H1 (cell line): ENCODE data around the gene TAS1R1. TPM values are rescaled to one million over a fixed set of nuclear protein-coding genes. Genes with fewer than 3 reads are reported as not detected.

Experiments used
- CTCF ChIA-PET: fragments of 300-600 bp; sonication (Branson Sonifier 250); formaldehyde crosslinking; loops from one replicate; lab custom pipeline; 2021; ENCODE audit not compliant: partially characterized antibody; lab: Charles Lee
- POLR2A ChIA-PET: fragments of 300-600 bp; sonication (Branson Sonifier 250); formaldehyde crosslinking; loops from one replicate; lab custom pipeline; 2021; ENCODE audit warnings: inconsistent platforms; ENCODE audit not compliant: partially characterized antibody; lab: Charles Lee
- DNase-seq, 2 experiments: peaks; one replicate each; pipeline versions ENCODE4 v3.0.0 to v3.0.0-alpha.2; 2010 to 2022; ENCODE audit warnings: low spot score in 2 of 2, low read depth in 1 of 2, mixed read lengths in 1 of 2
- FAIRE-seq: peaks from 2 replicates; lab custom pipeline; 2011; peaks lifted over from hg19 to GRCh38; lab: Jason Lieb, UNC
- H2AFZ ChIP-seq: 2 replicates; pipeline ENCODE4 v1.8.1; 2012; ENCODE audit warnings: low read length, inconsistent platforms
- H2AK5ac ChIP-seq: 2 replicates; pipeline ENCODE4 v1.6.1; 2013; ENCODE audit warnings: low read depth, low read length
- H2BK120ac ChIP-seq: replicated peaks from 2 replicates; pipeline ENCODE3; 2013; ENCODE audit warnings: low read depth, low read length, inconsistent platforms
- H2BK12ac ChIP-seq: 2 replicates; pipeline ENCODE4 v1.6.1; 2013; ENCODE audit warnings: low read depth, low read length
- H2BK15ac ChIP-seq: 2 replicates; pipeline ENCODE4 v1.6.1; 2013; ENCODE audit warnings: low read length
- H2BK20ac ChIP-seq: 2 replicates; pipeline ENCODE4 v1.6.1; 2013; ENCODE audit warnings: low read length
- H2BK5ac ChIP-seq: 2 replicates; pipeline ENCODE4 v1.6.1; 2013; ENCODE audit warnings: low read depth, low read length
- H3K14ac ChIP-seq: 2 replicates; pipeline ENCODE4 v1.6.1; 2013; ENCODE audit warnings: inconsistent platforms; ENCODE audit not compliant: insufficient read length
- H3K18ac ChIP-seq: 2 replicates; pipeline ENCODE4 v1.6.1; 2013; ENCODE audit warnings: low read length; ENCODE audit errors: extremely low read depth
- H3K23ac ChIP-seq: 2 replicates; pipeline ENCODE4 v1.6.1; 2013; ENCODE audit warnings: inconsistent platforms; ENCODE audit not compliant: insufficient read length
- H3K23me2 ChIP-seq: 2 replicates; pipeline ENCODE4 v1.6.1; 2013; ENCODE audit warnings: low read depth, low read length
- H3K27ac ChIP-seq: 2 replicates; pipeline ENCODE4 v1.6.1; 2011; ENCODE audit warnings: low read depth, low read length, inconsistent platforms
- H3K27me3 ChIP-seq, 4 experiments: replicated peaks in 1 of 4; 1 replicate in 1 of 4; 2 replicates in 3 of 4; pipeline versions ENCODE4 v1.6.1 to v1.8.1; 2011 to 2013; ENCODE audit warnings: low read length in 3 of 4, mild to moderate bottlenecking in 3 of 4, inconsistent platforms in 2 of 4, mixed read lengths in 2 of 4, moderate library complexity in 1 of 4; ENCODE audit not compliant: control insufficient read depth in 3 of 4, insufficient read depth in 3 of 4; ENCODE audit errors: extremely low read depth in 1 of 4
- H3K36me3 ChIP-seq, 4 experiments: 2 replicates each; pipeline versions ENCODE4 v1.6.1 to v1.8.1; 2011 to 2013; ENCODE audit warnings: mild to moderate bottlenecking in 4 of 4, low read length in 3 of 4, moderate library complexity in 2 of 4, control low read depth in 1 of 4, inconsistent platforms in 1 of 4; ENCODE audit not compliant: insufficient read depth in 4 of 4, control insufficient read depth in 2 of 4
- H3K4ac ChIP-seq: replicated peaks from 2 replicates; pipeline ENCODE3; 2013; ENCODE audit warnings: low read length, low read depth, mixed read lengths, inconsistent platforms; ENCODE audit not compliant: insufficient read length
- H3K4me1 ChIP-seq, 4 experiments: replicated peaks in 1 of 4; 1 replicate in 1 of 4; 2 replicates in 3 of 4; pipeline versions ENCODE4 v1.6.1 to v1.8.1; 2011 to 2013; ENCODE audit warnings: low read length in 3 of 4, inconsistent platforms in 2 of 4, mixed read lengths in 1 of 4; ENCODE audit not compliant: insufficient read depth in 4 of 4, control insufficient read depth in 3 of 4
- H3K4me2 ChIP-seq, 2 experiments: 2 replicates each; pipeline versions ENCODE4 v1.6.1 to v1.8.1; 2011 to 2013; ENCODE audit warnings: low read depth in 2 of 2, low read length in 2 of 2, control low read depth in 1 of 2, inconsistent platforms in 1 of 2, mild to moderate bottlenecking in 1 of 2; ENCODE audit not compliant: insufficient read depth in 1 of 2
- H3K4me3 ChIP-seq, 4 experiments: fragments of 200-600, 300-600 bp in 1 of 4; sonication (generic), shearing (Covaris generic), sonication (Bioruptor Twin) in 1 of 4; 2 replicates each; pipeline versions ENCODE4 v1.5.1 to v1.8.1; 2011 to 2016; ENCODE audit warnings: low read length in 4 of 4, low read depth in 3 of 4, control low read depth in 2 of 4, inconsistent platforms in 2 of 4, mild to moderate bottlenecking in 2 of 4, mixed read lengths in 1 of 4, moderate library complexity in 1 of 4; ENCODE audit not compliant: insufficient read depth in 2 of 4; ENCODE audit errors: extremely low read depth in 1 of 4
- H3K56ac ChIP-seq: replicated peaks from 2 replicates; pipeline ENCODE3; 2013; ENCODE audit warnings: low read depth, mild to moderate bottlenecking, mixed read lengths, low read length, inconsistent platforms; ENCODE audit not compliant: insufficient read length
- H3K79me1 ChIP-seq: 2 replicates; pipeline ENCODE4 v1.6.1; 2013; ENCODE audit warnings: low read depth, low read length, control low read depth
- H3K79me2 ChIP-seq, 2 experiments: 2 replicates each; pipeline versions ENCODE4 v1.6.1 to v1.8.1; 2012 to 2013; ENCODE audit warnings: low read length in 2 of 2, mild to moderate bottlenecking in 2 of 2, inconsistent platforms in 1 of 2; ENCODE audit not compliant: insufficient read depth in 2 of 2, control insufficient read depth in 1 of 2
- H3K9ac ChIP-seq, 4 experiments: replicated peaks in 1 of 4; 1 replicate in 1 of 4; 2 replicates in 3 of 4; pipeline versions ENCODE4 v1.6.1 to v1.8.1; 2011 to 2013; ENCODE audit warnings: low read depth in 3 of 4, low read length in 3 of 4, control low read depth in 2 of 4, mild to moderate bottlenecking in 2 of 4, moderate library complexity in 2 of 4, inconsistent platforms in 1 of 4; ENCODE audit errors: extremely low read depth in 1 of 4
- H3K9me3 ChIP-seq, 2 experiments: 2 replicates each; pipeline versions ENCODE4 v1.6.1 to v1.8.1; 2012 to 2013; ENCODE audit warnings: mild to moderate bottlenecking in 2 of 2, moderate library complexity in 2 of 2, control low read depth in 1 of 2, inconsistent platforms in 1 of 2, low read depth in 1 of 2, low read length in 1 of 2, mixed read lengths in 1 of 2; ENCODE audit not compliant: insufficient read depth in 2 of 2
- H4K20me1 ChIP-seq, 2 experiments: replicated peaks in 1 of 2; 2 replicates each; pipeline versions ENCODE3 to v1.8.1; 2011 to 2013; ENCODE audit warnings: inconsistent platforms in 2 of 2, low read length in 2 of 2, mild to moderate bottlenecking in 1 of 2; ENCODE audit not compliant: insufficient read depth in 2 of 2, control insufficient read depth in 1 of 2
- H4K5ac ChIP-seq: 2 replicates; pipeline ENCODE4 v1.6.1; 2013; ENCODE audit warnings: low read length, low read depth, mixed read lengths, inconsistent platforms; ENCODE audit not compliant: insufficient read length
- H4K8ac ChIP-seq: 2 replicates; pipeline ENCODE4 v1.8.0; 2013; ENCODE audit warnings: mild to moderate bottlenecking, moderate library complexity, low read length, inconsistent platforms; ENCODE audit not compliant: insufficient read depth; ENCODE audit errors: extremely low read depth
- H4K91ac ChIP-seq: replicated peaks from 2 replicates; pipeline ENCODE3; 2013; ENCODE audit warnings: low read length, mixed read lengths, inconsistent platforms; ENCODE audit not compliant: insufficient read length
- BRCA1 ChIP-seq: IDR thresholded peaks from 2 replicates; pipeline ENCODE4 v1.6.1; 2012; ENCODE audit warnings: low read depth, low read length, improper control_type of control experiment
- CTCF ChIP-seq, 3 experiments: IDR thresholded peaks; 1 replicate in 2 of 3; 2 replicates in 1 of 3; pipeline versions ENCODE4 v1.5.1 to v1.6.1; 2011; ENCODE audit warnings: low read length in 3 of 3, mild to moderate bottlenecking in 3 of 3, inconsistent platforms in 2 of 3, low read depth in 1 of 3, moderate library complexity in 1 of 3; ENCODE audit not compliant: insufficient read depth in 1 of 3; ENCODE audit errors: control extremely low read depth in 1 of 3
- EZH2 ChIP-seq: fragments of 200-600 bp; sonication (generic); IDR thresholded peaks from 2 replicates; pipeline ENCODE4 v1.7.1; 2012; ENCODE audit warnings: low read depth, mild to moderate bottlenecking, moderate library complexity, low read length, inconsistent platforms; ENCODE audit not compliant: severe bottlenecking
- RAD21 ChIP-seq, 2 experiments: IDR thresholded peaks in 1 of 2; conservative IDR thresholded peaks in 1 of 2; 2 replicates each; pipeline ENCODE4 v1.6.1; 2011; ENCODE audit warnings: low read depth in 2 of 2, low read length in 2 of 2, improper control_type of control experiment in 1 of 2, inconsistent platforms in 1 of 2, mild to moderate bottlenecking in 1 of 2, moderate library complexity in 1 of 2
- TEAD4 ChIP-seq: IDR thresholded peaks from 2 replicates; pipeline ENCODE4 v1.6.1; 2012; ENCODE audit warnings: low read depth, low read length, inconsistent platforms, mixed read lengths
- WGBS, 2 experiments: shearing (Covaris generic) in 1 of 2; methylation state at CpG; one replicate each; pipeline versions ENCODE4 v1.1.6 to v1.1.7; 2013 to 2015; ENCODE audit warnings: low lambda C conversion rate in 2 of 2, mixed read lengths in 2 of 2, inconsistent platforms in 1 of 2, low coverage in 1 of 2, missing lambda C conversion rate in 1 of 2; ENCODE audit not compliant: insufficient replicate concordance in 2 of 2, insufficient coverage in 1 of 2, insufficient read length in 1 of 2; ENCODE audit errors: extremely low coverage in 1 of 2, missing lambda C conversion rate in 1 of 2; 5-methylcytosine and 5-hydroxymethylcytosine counted together
- polyA plus RNA-seq, 7 experiments: library from polyadenylated mRNA; depleted of rRNA in 3 of 7; stranded (reverse) in 5 of 7; unstranded in 2 of 7; fragments of >200 nt in 5 of 7; fragments of 200-250 nt in 2 of 7; gene quantifications; 1 replicate in 5 of 7; 2 replicates in 1 of 7; 4 replicates in 1 of 7; pipeline versions ENCODE4 v1.2.1 to v1.2.3, GENCODE V29; 2011 to 2013; ENCODE audit warnings: missing spikeins in 2 of 7, mixed read lengths in 2 of 7
- total RNA-seq: library from RNA; stranded (reverse); fragmentation: NEBNext Ultra II Directional; extraction: Animal tissue kit (Norgen Biotek cat#: 25700); gene quantifications from 2 replicates; pipeline ENCODE4 v1.2.1, GENCODE V29; 2021

The TAS1R1 gene
- total and polyA plus RNA-seq, 2 of the 8 experiments (the other 6 are each of a cell fraction or from before 2014, with no cell fraction given): 0.26 TPM; not detected in 1

- H2BK5ac ChIP-seq: no peak overlapping the region
- no peaks in the 10 kb centered on the region; a peak in 3 of 7 replicates for H3K4me1 ChIP-seq
- H3K9ac ChIP-seq: no peak overlapping the region
- TF ChIP-seq CTCF (IDR thresholded peaks at IDR 0.05; ENCODE audit: control extremely low read depth in 1 of 3, insufficient read depth in 1 of 3, low read depth in 1 of 3, low read length in 3 of 3): no peak
- TF ChIP-seq EZH2: no peak
- TF ChIP-seq RAD21 (IDR thresholded peaks at IDR 0.05 in 1 of 2, conservative IDR thresholded peaks at IDR 0.05 in 1 of 2; ENCODE audit: low read depth in 2 of 2, low read length in 2 of 2): no peak
- no peak for TF ChIP-seq BRCA1
- no peak for TF ChIP-seq TEAD4
- ChIA-PET CTCF (interaction anchor here (0.6 to 1.2 kb wide), 3 partner anchors 30 to 81 kb away, joined by 3 to 6 read pairs (median 3); no protein-coding TSS in a partner anchor), POLR2A (no interaction called here)
- H3K79me2 ChIP-seq: no peaks in the 10 kb centered on the region
- H3K27ac ChIP-seq: no peak overlapping the region
- no peak overlapping the region for H3K56ac ChIP-seq
- no peak overlapping the region for H3K18ac ChIP-seq
- H2AFZ ChIP-seq: no peak overlapping the region
- FAIRE-seq (no peak), DNase-seq (no peak)
- no peak overlapping the region for H4K91ac ChIP-seq
- H3K79me1 ChIP-seq: no peaks in the 10 kb centered on the region
- H3K4ac ChIP-seq: no peak overlapping the region
- H2BK15ac ChIP-seq: no peak overlapping the region
- no peaks in the 10 kb centered on the region for H4K20me1 ChIP-seq
- H3K14ac ChIP-seq: no peak overlapping the region
- H4K8ac ChIP-seq: no peak overlapping the region
- no peak overlapping the region for H2AK5ac ChIP-seq
- no peak overlapping the region for H3K23ac ChIP-seq
- H2BK120ac ChIP-seq: no peak overlapping the region
- H3K27me3 ChIP-seq: no peaks in the 10 kb centered on the region
- no peaks in the 10 kb centered on the region for H3K36me3 ChIP-seq
- no peak overlapping the region for H2BK20ac ChIP-seq
- H3K4me3 ChIP-seq: no peak overlapping the region
- H3K9me3 ChIP-seq: no peaks in the 10 kb centered on the region
- H3K23me2 ChIP-seq: no peaks in the 10 kb centered on the region
- no peak overlapping the region for H4K5ac ChIP-seq
- no peak overlapping the region for H2BK12ac ChIP-seq
- 90% methylated on average over 6 of the region's 6 CpGs; no CpG with 5 or more reads in 1 of the 2 experiments for WGBS, 2 experiments
- H3K4me2 ChIP-seq: no peak overlapping the region
These were observed 44.1 kb upstream of the TAS1R1 start for GRCh38 chr1:6511056-6511455.
